Keratinocyte (primary cell): ENCODE measurements around the gene CIZ1. TPM values are rescaled to one million over a fixed set of nuclear protein-coding genes. Genes with fewer than 3 reads are reported as not detected.

Experiments
- DNase-seq: peaks from one replicate; pipeline ENCODE4 v3.0.0-alpha.2; 2011; ENCODE audit warnings: low read depth, missing footprints, low spot score
- FAIRE-seq: peaks from 2 replicates; lab custom pipeline; 2011; peaks lifted over from hg19 to GRCh38; lab: Jason Lieb, UNC
- H2AFZ ChIP-seq: 2 replicates; pipeline ENCODE4 v1.6.0; 2012; ENCODE audit warnings: low read length, control low read depth, inconsistent platforms; ENCODE audit not compliant: control insufficient read depth
- H3K27ac ChIP-seq: 2 replicates; pipeline ENCODE4 v1.5.1; 2011; ENCODE audit warnings: low read length; ENCODE audit not compliant: control insufficient read depth, insufficient read depth
- H3K27me3 ChIP-seq: 3 replicates; pipeline ENCODE4 v1.6.0; 2011; ENCODE audit warnings: low read length; ENCODE audit not compliant: control insufficient read depth, insufficient read depth; ENCODE audit errors: extremely low read depth
- H3K36me3 ChIP-seq, 2 experiments: 2 replicates in 1 of 2; 3 replicates in 1 of 2; pipeline ENCODE4 v1.5.1; 2011; ENCODE audit warnings: low read length in 2 of 2, mild to moderate bottlenecking in 1 of 2; ENCODE audit not compliant: control insufficient read depth in 2 of 2, insufficient read depth in 2 of 2; ENCODE audit errors: extremely low read depth in 1 of 2
- H3K4me1 ChIP-seq: 3 replicates; pipeline ENCODE4 v1.5.1; 2011; ENCODE audit warnings: low read length; ENCODE audit not compliant: control insufficient read depth, insufficient read depth; ENCODE audit errors: extremely low read depth
- H3K4me2 ChIP-seq: 3 replicates; pipeline ENCODE4 v1.6.0; 2011; ENCODE audit warnings: low read depth, low read length; ENCODE audit not compliant: control insufficient read depth, insufficient read depth; ENCODE audit errors: extremely low read depth
- H3K4me3 ChIP-seq, 3 experiments: fragments of 200-600 bp in 1 of 3; sonication (generic) in 1 of 3; 2 replicates in 2 of 3; 3 replicates in 1 of 3; pipeline ENCODE4 v1.5.1; 2011 to 2016; ENCODE audit warnings: low read length in 3 of 3, mild to moderate bottlenecking in 3 of 3, control low read depth in 2 of 3, inconsistent platforms in 1 of 3, low read depth in 1 of 3, mixed read lengths in 1 of 3, mixed run types in 1 of 3, moderate library complexity in 1 of 3; ENCODE audit not compliant: control insufficient read depth in 2 of 3, insufficient read depth in 2 of 3; ENCODE audit errors: extremely low read depth in 1 of 3
- H3K79me2 ChIP-seq: 2 replicates; pipeline ENCODE4 v1.6.0; 2012; ENCODE audit warnings: low read length; ENCODE audit not compliant: control insufficient read depth, insufficient read depth
- H3K9ac ChIP-seq: 3 replicates; pipeline ENCODE4 v1.6.0; 2011; ENCODE audit warnings: low read length; ENCODE audit not compliant: control insufficient read depth, insufficient read depth; ENCODE audit errors: extremely low read depth
- H3K9me1 ChIP-seq: 3 replicates; pipeline ENCODE4 v1.6.0; 2011; ENCODE audit warnings: low read length; ENCODE audit not compliant: control insufficient read depth, insufficient read depth; ENCODE audit errors: extremely low read depth
- H3K9me3 ChIP-seq: 2 replicates; pipeline ENCODE4 v1.5.1; 2012; ENCODE audit warnings: low read depth, low read length; ENCODE audit not compliant: control insufficient read depth
- H4K20me1 ChIP-seq: 3 replicates; pipeline ENCODE4 v1.6.0; 2011; ENCODE audit warnings: low read length; ENCODE audit not compliant: control insufficient read depth, insufficient read depth; ENCODE audit errors: extremely low read depth
- CTCF ChIP-seq, 3 experiments: IDR thresholded peaks in 1 of 3; conservative IDR thresholded peaks in 1 of 3; optimal IDR thresholded peaks in 1 of 3; 2 replicates in 2 of 3; 3 replicates in 1 of 3; pipeline versions ENCODE3 to v1.5.1; 2011; ENCODE audit warnings: low read length in 3 of 3, mild to moderate bottlenecking in 3 of 3, moderate library complexity in 2 of 3, control low read depth in 1 of 3, inconsistent platforms in 1 of 3; ENCODE audit not compliant: insufficient read depth in 2 of 3; ENCODE audit errors: extremely low read depth in 1 of 3
- EZH2 ChIP-seq: IDR thresholded peaks from one replicate; pipeline ENCODE4 v1.6.1; 2012; ENCODE audit warnings: inconsistent platforms, mild to moderate bottlenecking, low read length, moderate library complexity
- dilution Hi-C: fragments of 300-500 bp; cut with MboI; formaldehyde crosslinking; loops from one replicate; pipeline ENCODE4 v1.7.0; 2020; ENCODE audit warnings: low sequenced_read_pairs; ENCODE audit not compliant: extremely low pct_ligation_motif_present
- polyA plus RNA-seq, 5 experiments: library from polyadenylated mRNA; depleted of rRNA in 3 of 5; stranded (reverse) in 3 of 5; stranded (forward) in 1 of 5; unstranded in 1 of 5; fragments of >200 nt; gene quantifications; 1 replicate in 1 of 5; 2 replicates in 3 of 5; 3 replicates in 1 of 5; pipeline versions ENCODE4 v1.2.1 to v1.2.3, GENCODE V29; 2011 to 2012; ENCODE audit warnings: missing spikeins in 2 of 5, low read depth in 1 of 5, low replicate concordance in 1 of 5

CIZ1 gene
- polyA plus RNA-seq, 1 donor (not counting 4 experiments of a cell fraction or from before 2014, with no cell fraction given): 23.5 TPM

DNA sequence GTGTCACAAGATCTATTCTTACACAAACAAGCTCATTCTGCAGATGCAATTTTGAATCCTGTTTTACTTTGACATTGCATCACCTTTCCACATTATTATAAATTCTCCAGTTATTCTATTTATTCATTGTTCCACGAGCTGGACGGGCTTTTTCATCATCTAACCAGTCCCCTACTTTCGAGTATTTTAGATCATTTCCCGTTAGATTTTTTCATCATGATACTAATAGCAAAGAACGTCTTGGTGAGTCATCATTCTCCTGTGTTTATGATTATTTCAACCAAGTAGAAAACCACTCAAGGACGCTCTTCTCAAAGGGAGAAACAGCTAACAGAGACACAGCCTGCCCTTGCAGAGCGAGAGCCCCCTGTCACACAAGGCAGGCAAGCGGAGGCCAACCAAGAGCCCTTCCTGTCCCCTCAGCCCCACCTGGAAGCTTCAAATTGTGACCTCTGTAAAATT lies 16.2 kb downstream of the CIZ1 start:
- H3K27me3 ChIP-seq: no peaks in the 10 kb centered on the region
- H3K36me3 ChIP-seq: peaks cover 27 to 41% of the 10 kb centered on the region in 2 experiments
- no peak overlapping the region for H3K4me2 ChIP-seq
- H3K9me3 ChIP-seq: peaks cover 2% of the 10 kb centered on the region
- H3K79me2 ChIP-seq: no peaks in the 10 kb centered on the region
- no peak for FAIRE-seq
- H3K4me1 ChIP-seq: peaks cover 17% of the 10 kb centered on the region
- dilution Hi-C loops: no loop called here
- no peaks in the 10 kb centered on the region for H4K20me1 ChIP-seq
- H3K9me1 ChIP-seq: no peaks in the 10 kb centered on the region
- H3K9ac ChIP-seq: no peak overlapping the region
- no peak overlapping the region for H3K27ac ChIP-seq
- no peak overlapping the region for H3K4me3 ChIP-seq
- DNase-seq: no peak
- TF ChIP-seq EZH2: no peak
- no peak for TF ChIP-seq CTCF (optimal IDR thresholded peaks at IDR 0.05 in 1 of 3, IDR thresholded peaks at IDR 0.05 in 1 of 3, conservative IDR thresholded peaks at IDR 0.05 in 1 of 3; ENCODE audit: extremely low read depth in 1 of 3, insufficient read depth in 2 of 3, low read length in 3 of 3)
- H2AFZ ChIP-seq: no peak overlapping the region

DNA sequence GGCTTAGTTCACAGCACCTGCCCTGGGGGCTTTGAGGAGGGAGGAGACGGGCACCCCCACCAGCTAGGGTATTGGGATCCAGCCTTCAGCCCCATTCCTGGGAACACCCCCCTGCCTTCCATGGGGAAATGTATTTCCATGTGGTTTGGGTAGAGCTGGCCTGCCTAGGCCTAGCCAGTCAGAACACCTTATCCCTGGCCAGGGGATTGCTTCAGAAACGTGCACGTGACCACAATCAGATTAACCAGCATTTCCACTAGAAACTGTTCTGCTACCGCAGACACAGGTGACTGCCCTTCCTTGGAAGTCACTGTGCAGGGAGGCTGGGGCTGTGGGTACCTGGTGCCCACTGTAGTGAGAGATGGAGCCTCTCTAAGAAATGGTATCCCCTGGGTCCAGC lies 17.3 kb downstream of the CIZ1 start:
- Histone ChIP-seq H3K36me3 (peaks cover 29 to 44% of the 10 kb centered on the region in 2 experiments), H3K9ac (no peak overlapping the region), H3K9me3 (peaks cover 1% of the 10 kb centered on the region), H4K20me1 (no peaks in the 10 kb centered on the region), H3K79me2 (no peaks in the 10 kb centered on the region), H3K27me3 (no peaks in the 10 kb centered on the region), H3K4me2 (no peak overlapping the region), H3K27ac (no peak overlapping the region), H3K4me3 (no peak overlapping the region), H3K9me1 (no peaks in the 10 kb centered on the region), H2AFZ (no peak overlapping the region), H3K4me1 (peaks cover 17% of the 10 kb centered on the region)
- DNase-seq (no peak), FAIRE-seq (no peak)
- dilution Hi-C loops: no loop called here
- TF ChIP-seq EZH2: no peak
- no peak for TF ChIP-seq CTCF (optimal IDR thresholded peaks at IDR 0.05 in 1 of 3, IDR thresholded peaks at IDR 0.05 in 1 of 3, conservative IDR thresholded peaks at IDR 0.05 in 1 of 3; ENCODE audit: extremely low read depth in 1 of 3, insufficient read depth in 2 of 3, low read length in 3 of 3)
